Fibroblast of mammary gland (primary cell): ENCODE measurements around the gene FHIT.

Source experiments
- DNase-seq: peaks from one replicate; pipeline ENCODE4 v3.0.0-alpha.2; 2010; ENCODE audit warnings: low read depth
- H3K4me3 ChIP-seq: 2 replicates; pipeline ENCODE4 v1.5.1; 2011; ENCODE audit warnings: low read depth, mild to moderate bottlenecking, low read length, moderate library complexity; ENCODE audit not compliant: control insufficient read depth
- TF ChIP-seq, protein P1 (sequence below): conservative IDR thresholded peaks from 2 replicates; pipeline ENCODE4 v1.5.1; 2011; ENCODE audit warnings: low read depth, low read length, inconsistent platforms; ENCODE audit not compliant: control insufficient read depth, insufficient read depth

The FHIT gene

DNA sequence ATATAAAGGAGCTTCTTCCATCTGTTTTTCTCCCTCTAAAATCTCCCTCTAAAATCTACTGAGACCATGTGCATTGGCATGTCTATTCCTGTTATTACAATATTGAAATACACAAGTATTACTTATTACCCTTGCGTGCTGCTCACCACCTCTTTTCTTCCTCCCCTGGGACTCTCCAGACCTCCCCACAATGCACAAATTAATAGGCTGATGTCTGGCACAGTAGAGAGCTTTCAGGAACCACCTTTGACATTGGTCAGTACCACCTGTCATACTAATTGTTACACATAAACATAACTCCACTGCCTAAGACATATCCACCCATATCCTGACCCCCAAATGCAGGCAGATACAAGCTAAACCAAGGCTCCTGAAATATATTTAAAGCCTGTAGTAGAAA lies 722.6 kb downstream of the FHIT start:
- no peak overlapping the region for H3K4me3 ChIP-seq
- DNase-seq, result no peak
- TF ChIP-seq, protein P1, sequence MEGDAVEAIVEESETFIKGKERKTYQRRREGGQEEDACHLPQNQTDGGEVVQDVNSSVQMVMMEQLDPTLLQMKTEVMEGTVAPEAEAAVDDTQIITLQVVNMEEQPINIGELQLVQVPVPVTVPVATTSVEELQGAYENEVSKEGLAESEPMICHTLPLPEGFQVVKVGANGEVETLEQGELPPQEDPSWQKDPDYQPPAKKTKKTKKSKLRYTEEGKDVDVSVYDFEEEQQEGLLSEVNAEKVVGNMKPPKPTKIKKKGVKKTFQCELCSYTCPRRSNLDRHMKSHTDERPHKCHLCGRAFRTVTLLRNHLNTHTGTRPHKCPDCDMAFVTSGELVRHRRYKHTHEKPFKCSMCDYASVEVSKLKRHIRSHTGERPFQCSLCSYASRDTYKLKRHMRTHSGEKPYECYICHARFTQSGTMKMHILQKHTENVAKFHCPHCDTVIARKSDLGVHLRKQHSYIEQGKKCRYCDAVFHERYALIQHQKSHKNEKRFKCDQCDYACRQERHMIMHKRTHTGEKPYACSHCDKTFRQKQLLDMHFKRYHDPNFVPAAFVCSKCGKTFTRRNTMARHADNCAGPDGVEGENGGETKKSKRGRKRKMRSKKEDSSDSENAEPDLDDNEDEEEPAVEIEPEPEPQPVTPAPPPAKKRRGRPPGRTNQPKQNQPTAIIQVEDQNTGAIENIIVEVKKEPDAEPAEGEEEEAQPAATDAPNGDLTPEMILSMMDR, result no peak

DNA sequence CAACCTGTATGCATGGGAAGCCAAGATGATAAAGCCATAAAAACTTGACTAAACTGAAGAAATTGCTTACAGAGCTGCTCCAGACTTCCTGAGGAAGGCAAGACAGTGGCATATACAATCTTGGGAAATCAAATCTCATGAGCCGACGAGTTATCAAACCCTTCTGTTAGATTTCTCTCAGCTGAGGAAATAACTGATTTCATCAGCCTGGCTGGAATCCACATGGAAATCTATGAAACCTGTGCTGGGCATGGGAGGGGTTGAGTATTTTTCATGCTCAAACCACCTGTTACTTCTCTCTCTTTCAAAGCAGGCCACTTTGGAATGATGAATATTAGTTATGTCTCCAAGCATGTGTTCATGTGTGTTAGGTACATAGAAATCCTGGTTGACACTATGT lies 727.7 kb downstream of the FHIT start:
- no peak for DNase-seq
- TF ChIP-seq, protein P1, result no peak
- H3K4me3 ChIP-seq, result no peak overlapping the region

DNA sequence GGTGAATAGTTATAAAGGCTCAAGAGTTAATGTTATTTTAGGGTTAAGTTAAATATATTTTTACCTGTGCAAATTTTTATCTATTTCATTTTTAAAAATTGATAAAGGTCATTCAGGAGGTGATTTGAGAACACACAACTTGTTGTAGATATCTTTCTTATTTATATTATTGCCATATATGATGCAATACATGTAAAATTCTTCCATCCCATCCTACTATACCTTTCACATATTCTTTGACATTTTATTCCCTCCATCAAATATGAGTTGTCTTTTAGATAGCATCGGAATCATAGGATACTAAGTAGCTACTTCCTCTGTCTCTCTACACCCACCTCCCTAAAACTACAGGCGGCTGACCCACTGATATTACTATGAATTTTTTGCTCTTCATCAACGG lies 734.1 kb downstream of the FHIT start:
- TF ChIP-seq, protein P1, result no peak
- H3K4me3 ChIP-seq, result no peak overlapping the region
- no peak for DNase-seq

DNA sequence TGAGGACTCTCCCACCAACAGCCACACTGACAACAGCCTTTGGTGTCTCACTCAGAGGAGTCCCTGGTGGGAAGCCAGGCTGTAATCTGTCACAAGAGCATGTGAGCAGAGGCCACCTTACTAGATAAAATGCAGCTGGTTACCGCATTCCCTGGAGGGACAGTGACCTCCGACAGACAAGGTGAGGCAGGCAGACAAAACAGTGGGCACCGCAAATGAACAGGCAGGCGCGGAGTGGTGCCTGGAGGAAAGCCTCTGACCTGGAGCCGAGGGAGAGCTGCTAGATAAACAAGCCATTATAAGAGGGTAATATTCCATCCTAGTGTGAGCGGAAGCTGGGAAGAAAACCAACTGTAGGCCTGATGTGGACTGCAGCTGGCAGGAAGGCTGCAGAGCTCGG lies 736.4 kb downstream of the FHIT start:
- DNase-seq, result no peak
- H3K4me3 ChIP-seq, result no peak overlapping the region
- TF ChIP-seq, protein P1, result no peak

DNA sequence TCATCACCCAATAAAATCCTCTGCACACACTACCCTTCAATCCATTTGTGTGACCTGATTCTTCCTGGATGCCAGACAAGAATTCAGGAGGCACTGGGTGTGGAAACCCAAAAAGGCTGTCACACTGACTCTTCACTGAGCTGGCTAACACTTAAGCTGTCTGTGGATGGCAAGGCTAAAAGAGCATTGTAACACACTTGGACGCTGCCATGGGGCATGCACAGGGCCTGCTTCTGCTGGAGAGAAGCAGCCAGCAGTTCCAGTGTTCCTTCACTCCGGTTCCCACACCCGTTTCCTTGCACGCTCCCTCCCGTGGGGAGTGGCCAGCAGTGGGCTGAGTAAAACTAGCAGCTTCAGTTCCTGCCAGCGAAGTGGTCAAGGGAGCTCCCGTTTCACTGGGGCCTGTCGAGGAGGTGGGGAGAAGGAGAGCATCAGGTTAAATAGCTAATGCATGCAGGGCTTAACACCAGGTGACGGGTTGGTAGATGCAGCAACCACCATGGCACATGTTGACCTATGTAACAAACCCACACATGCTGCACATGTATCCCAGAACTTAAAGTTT lies 737.1 kb downstream of the FHIT start:
- H3K4me3 ChIP-seq, result no peak overlapping the region
- no peak for DNase-seq
- TF ChIP-seq, protein P1, result no peak

DNA sequence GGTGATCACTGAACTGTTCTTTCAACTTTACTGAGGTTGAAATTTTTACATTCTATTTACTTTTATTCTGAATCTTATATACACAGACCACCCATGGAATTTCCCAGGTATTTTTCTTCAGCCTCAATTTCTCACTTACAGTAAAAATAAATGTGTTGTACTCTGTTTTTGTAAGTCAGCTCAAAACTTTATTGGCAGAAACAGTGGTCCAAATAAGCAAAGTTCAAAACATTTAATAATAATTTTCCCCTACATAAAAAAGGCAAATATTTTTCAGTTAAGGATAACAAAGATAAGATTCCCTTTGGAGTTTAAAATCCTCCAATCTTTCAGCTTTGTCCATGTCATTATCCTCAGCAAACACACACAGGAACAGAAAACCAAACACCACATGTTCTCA lies 738.0 kb downstream of the FHIT start:
- no peak for DNase-seq
- TF ChIP-seq, protein P1, result no peak

DNA sequence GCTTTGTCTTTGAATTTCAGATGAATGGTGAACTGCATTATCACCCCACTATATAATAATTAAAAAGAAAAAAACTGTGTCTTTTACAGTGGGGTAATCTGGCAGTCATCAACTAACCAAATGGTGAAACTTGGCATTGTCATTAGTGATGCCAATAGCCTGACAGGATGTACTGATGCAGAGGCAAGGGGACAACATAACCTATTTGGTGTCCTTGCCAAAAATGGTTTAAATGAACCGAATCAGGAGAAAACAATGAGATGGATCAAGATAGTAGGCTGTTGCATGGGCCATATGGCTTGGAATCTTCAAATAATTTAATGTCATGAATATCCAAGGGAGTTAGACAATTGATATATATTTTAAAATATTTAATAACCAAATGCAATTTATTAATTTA lies 738.7 kb downstream of the FHIT start:
- no peak for DNase-seq
- TF ChIP-seq, protein P1, result no peak

More for the DNA sequence above, 738.0 kb downstream of the FHIT start:
- H3K4me3 ChIP-seq, result no peak overlapping the region

More for the DNA sequence above, 738.7 kb downstream of the FHIT start:
- H3K4me3 ChIP-seq, result no peak overlapping the region
